HG03457 (cell line): ENCODE measurements around the gene TEX36.
"Not testable (repeated sequence)": the region's sequence is repeated elsewhere in the genome, so short reads cannot be mapped to it uniquely, and the experiment has no call there.

Experiments used
- ATAC-seq: cut with Tn5 transposase; IDR thresholded peaks from one replicate; pipeline ENCODE4 v1.9.1; 2021; ENCODE audit warnings: moderate number of reproducible peaks; ENCODE audit not compliant: unreplicated experiment

Gene TEX36

DNA sequence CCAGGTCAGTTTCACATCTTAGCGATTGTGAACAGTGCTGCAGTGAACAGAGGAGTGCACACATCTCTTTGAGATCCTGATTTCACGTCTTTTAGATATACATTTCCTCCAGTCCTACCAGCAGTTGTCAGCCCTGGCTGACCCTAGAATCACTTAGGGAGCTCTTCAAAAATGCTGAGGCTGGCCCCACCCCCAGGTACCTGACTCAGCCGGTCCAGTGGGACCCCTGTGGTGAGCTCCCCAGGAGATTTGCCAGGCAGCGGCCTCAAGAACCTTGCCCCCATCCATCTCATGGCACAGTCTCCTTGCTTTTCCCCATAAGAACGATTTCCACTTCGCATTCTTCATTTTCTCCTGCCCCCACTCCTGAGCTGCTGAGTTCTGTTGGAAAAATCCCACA is 45.5 kb downstream of the TEX36 start:
- no peak for ATAC-seq

DNA sequence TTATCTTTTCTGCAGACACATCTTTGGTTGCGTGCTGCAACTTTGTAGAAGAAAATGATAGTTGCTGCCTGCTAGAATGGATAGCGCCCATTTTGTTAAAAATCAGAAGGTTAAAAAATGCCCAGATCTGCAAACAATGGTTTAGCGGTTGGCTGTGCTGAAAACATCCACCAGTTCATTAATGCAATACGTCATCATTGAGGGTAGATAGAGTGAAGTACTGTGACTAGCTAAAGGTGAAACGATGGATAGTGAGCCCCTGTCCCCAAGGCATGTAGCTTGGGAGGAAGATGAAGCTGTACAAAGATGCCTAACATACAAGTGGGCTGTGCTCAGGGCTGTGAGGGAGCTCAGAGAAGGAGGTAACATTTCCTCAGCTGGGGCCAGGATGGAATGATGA is 48.4 kb downstream of the TEX36 start:
- ATAC-seq = no peak

DNA sequence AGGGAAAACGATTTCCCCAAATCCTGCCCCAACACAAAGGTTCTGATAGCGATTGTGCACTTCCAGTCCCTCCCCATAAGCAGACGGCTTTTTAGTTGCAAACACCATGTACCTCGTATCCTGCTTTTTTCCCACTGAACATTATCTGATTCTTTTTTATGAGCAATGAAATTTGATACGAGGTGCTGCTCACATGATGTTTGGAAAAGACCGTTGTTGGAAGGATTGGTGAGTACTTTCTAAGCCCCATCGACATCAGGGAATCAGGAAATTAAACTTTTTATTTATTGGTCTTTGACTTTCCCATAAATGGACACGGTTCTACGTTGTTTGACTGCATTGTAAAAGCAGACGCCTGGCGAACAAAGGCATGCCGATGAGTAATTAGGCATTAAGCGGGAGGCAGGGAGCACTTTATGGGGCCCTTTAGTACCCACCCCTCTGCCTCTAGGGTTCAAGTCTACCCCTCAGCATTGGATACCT is 49.4 kb downstream of the TEX36 start:
- ATAC-seq = no peak

DNA sequence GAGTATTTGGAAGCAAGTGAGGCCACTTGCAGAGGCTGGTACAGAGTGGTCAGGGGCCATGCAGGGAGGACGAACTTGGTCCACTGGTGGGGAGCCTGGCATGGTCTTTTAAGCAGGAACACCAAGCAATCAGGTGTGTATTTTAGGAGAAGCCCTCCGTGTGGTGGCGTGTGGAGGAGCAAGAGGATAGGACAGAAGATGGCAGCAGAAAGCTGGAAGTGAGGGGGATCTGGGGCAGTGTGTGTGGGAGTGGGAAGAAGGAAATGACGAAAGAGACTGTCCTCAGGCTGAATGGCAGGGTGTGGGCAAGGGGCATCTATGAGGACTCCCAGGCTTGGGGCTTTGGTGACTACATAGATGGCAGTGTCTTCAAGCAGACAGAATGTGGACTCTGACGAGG is 51.2 kb downstream of the TEX36 start:
- ATAC-seq = no peak

DNA sequence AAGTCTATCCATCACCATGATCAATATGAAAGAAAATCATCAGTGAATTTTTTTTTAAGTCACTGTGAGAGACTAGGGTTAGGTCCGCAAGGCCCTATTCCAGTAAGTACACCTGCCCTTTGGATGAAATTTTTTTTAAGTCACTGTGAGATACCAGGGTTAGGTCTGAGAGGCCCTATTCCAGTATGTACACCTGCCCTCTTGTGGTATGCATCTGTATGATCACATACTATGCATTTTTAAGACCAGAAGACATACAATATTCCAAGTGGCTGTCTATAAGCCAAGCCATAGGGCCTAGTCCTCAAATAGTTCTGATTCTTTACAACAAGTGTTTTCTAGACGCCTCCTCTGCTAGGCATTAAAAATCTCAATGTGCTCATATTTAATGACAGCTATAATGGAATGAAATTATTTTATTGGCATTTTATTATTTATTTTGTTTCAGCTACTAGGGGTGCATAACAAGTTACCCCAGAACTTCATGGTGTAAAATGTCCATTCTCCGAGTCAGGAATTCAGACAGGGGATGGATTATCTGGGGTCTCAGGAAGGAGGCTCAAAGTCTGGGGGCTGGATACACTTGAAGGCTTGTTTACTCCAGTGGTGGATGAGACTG is 53.1 kb downstream of the TEX36 start:
- no peak for ATAC-seq

DNA sequence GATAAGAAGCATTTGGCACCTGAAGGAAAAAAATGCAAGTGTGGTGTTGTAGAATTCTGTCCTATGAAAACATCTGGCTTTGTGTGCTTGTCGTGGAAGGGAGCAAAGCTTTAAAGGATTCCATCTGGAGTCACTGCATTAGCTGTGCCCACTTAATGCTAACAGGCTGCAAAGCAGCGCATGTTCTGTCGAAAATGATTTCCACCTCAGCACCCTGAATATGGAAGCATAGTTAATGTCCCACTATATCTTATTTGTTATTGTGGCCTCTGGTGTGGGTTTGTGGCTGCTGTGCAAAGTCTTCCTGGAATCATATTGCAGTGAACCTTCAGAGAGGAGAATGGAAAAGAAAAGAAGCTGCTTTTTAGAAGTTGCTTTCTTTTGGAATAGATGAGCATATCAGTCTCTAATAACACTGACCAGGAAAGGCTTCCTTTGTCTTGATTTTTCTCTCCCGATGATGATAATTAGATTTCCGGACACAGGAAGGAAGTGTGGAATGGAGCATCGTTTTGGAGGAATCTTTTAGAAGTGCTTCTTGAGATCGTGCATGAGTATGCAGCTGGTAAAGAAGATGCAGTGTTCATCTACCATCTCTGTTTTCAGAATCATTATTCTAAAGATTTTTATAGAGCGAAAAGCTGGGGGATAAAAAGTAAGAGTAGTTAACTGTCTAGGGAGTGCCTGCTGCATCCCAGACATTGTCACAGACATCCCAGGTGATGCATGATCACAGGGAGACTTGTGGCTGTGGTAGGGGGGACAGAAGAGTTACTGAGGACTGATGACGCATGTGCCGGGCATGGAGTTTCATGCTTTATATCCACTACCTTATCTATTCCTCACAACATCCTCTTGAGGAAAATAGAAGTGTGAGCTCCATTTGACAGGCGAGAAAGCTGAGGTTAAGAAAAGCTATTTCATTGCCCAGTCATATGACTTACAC is 54.6 kb downstream of the TEX36 start:
- no peak for ATAC-seq

DNA sequence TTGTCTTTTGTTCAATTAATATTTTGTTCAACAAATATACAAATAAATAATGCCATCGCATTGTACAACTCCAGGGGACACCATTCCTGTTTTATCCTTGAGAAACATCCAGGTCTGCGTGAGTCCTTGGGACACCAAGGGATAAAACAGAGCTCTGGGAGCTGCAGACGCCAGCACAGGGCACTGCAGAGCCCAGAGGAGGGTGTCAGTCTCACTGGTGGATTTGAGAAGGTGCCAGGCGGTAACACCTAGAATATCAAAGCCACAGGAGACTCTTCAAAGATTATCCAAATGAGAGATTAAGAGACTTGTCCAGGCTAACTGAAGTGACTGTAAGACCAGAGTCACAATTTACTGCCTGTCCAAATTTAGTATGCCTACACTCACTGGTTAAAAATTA is 55.3 kb downstream of the TEX36 start:
- no peak for ATAC-seq

DNA sequence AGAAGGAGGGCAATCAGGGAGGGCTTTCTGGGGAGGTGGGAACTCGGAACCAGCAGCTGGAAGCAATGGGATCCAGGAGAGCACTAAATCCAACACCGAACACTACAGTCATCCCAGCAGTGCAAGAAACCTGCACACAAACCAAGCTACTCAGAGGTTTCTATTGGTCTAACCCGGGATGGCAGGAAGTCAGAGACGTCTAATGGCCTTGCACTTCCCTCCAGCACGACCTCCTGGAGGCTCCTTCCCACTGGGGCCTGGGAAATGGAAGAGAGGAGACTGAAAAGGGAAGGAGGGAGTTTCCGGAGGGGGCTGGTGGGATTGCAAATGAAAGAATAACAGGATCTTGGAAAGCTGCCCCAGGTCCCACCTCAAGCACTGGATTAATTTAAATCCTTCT is 56.3 kb downstream of the TEX36 start:
- no peak for ATAC-seq

DNA sequence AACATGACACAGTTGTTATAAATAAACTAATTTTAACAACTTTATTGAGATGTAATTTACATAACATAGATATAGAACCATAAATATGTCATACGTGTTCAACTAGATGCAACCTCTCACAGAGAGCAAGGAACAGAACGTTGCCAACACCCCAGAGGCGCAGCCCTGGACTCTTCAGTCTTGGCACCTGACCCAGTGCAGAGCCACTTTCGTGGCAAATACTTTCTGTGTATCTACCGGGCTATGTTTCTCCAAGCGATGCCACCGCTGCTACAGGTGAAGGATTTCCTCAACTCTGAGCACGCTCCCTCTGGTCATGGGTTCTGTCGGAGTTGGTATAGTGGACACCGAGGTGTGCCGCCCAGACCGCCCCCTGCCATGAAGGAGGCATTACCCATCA is 57.4 kb downstream of the TEX36 start:
- no peak for ATAC-seq

DNA sequence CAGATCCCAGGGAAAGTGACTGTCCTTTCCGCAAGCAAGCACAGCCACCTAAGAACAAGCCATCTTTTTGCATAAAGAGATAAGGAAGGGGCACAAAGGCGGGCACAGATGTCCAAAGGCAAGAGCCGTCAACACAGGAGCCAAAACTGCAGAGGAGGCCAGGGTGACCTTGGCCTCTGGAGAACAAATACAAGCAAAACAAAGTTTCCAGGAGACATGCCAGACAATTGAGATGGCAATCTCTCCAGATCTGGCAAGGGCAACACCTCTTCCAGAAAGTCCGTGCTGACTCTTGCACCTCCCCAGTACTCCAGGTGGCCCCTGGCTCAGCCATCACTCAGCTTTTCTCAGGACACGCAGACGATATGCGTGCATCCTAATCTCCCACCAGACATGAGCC is 58.2 kb downstream of the TEX36 start:
- ATAC-seq = no peak

DNA sequence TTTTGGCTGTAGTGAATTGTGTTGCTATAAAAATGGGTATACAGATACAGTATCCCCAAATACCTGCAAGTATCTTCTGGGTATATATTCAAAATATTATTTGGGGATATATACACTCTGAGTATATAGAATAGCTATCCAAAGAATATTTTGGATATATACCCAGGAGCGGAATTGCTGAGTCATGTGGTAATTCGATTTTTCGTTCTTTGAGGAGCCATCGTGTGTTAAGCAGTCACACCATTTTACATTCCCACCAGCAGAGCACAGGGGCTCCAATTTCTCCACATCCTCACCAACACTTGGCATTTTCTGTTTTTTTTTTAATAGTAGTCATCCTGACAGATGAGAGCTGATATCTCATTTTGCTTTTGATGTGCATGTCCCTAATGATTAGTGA is 61.9 kb downstream of the TEX36 start:
- no peak for ATAC-seq

DNA sequence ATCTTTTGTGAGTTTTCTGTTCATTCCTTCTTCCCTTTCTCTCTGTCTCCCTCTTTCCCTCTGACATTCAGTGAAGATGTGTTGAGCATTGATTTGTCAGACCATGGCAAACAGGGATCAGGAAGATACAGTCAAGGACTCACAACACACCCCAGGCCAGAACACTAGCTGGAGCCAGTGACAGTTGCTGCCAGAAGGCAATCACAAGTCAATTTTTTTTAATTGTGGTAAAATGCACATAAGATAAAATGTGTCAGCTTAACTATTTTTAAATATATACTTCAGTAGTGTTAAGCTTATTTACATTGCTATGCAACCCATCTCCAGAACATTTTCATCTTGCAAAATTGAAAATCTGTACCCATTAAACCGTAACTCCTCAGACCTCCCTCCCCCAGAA is 62.6 kb downstream of the TEX36 start:
- no peak for ATAC-seq

DNA sequence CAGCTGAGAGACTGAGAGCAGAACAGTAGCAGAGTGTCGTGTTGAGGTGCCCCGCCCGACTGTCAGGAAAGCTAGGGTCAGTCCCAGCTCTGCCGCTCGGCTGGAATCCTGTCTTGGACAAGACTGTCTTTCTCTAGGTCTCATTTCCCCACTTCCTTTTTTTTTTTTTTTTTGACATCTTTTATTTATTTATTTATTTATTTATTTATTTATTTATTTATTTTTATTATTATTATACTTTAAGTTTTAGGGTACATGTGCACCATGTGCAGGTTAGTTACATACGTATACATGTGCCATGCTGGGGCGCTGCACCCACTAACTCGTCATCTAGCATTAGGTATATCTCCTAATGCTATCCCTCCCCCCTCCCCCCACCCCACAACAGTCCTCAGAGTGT is 69.9 kb downstream of the TEX36 start:
- ATAC-seq = not testable (repeated sequence)

DNA sequence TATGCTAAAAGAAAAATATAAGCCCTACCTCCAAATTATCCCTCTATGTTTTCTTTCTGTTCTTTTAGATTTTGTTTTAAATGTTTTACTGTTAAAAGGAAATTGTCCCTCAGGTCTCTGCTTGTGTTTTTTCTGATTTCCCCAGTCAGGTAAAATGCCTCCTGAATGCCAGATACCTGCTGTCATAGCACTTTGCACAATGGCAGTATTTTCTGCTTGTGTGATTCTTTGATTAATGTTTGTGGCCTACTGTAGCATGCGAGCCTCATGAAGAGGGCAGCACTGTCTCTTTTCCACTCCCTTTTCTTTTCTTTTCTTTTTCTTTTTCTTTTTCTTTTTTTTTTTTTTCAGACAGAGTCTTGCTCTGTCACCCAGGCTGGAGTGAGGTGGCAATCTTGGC is 71.2 kb downstream of the TEX36 start:
- no peak for ATAC-seq

DNA sequence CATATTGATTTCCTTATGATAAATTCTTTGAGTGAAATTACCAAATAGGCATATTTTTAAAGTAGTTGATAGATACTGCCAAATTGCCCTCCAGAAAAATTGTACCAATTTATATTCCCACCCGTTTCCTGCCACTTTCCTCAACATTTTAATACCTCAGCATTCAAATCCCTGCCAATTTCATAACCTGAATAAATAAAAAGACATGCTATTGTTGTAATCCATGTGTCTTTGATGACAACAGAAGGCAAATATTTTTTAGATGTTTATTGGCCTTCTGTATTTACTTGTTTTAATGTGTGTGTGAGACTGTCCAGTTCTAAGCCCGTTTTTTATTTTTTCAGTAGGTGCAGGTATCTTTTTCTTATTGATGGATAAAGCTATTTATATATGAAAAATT is 71.7 kb downstream of the TEX36 start:
- no peak for ATAC-seq

DNA sequence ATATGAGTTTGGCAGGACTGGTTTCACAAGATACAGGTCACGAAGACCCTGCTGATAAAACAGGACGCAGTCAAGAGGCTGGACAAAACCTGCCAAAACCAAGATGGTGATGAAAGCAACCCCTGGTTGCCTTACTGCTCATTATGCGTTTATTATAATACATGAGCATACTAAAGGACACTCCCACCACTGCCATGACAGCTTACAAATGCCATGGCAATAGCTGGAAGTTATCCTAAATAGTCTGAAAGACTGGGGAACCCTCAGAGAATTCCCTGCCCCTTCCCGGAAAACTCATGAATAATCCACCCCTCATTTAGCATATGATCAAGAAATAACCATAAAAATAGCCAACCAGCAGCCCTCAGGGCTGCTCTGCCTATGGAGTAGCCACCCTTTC is 73.1 kb downstream of the TEX36 start:
- ATAC-seq = no peak

DNA sequence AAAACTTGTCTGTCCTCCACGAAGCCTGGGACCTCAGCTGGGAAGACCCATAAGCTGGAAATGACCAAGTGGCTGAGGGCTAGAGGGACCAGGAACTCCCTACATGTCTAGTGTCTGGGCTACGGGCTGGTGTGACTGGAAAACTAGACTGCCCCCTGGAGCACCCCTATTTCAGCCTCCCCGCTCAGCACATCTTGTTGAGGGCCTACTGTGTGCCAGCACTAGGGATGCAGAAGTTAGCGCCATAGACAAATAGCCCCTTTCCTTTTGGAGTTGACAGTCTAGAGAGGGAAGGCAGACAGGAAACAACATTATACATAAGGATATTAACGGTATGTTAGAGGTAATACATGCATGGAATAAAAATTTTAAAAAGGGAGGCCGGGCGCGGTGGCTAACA is 74.5 kb downstream of the TEX36 start:
- ATAC-seq = no peak

DNA sequence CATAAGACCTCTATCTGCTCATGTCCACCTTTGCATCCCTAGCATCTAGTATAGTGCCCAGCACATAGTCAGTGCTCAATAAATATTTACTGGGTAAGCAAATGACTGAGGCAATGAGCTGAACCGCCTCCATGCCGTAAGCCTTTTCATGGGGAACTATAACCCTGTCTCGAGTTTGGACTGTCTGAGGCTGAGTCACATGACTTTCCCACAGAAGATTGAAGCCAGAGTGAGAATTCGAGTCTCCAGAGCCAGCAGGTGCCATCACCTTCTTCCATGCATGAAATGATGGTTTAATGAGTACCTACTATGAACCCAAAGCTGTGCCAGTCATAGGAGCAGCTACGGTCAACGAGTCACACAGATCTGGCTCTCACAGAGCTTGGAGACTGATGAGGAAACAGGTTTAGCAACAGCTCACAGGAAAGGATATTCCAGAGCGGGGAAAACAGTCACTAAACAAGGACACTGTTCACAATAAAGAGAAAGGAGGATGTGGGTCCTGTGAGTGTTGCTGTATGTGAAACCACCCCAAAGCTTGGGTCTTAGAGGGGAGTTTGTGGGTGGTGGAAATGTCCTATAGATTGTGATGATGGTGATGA is 75.2 kb downstream of the TEX36 start:
- ATAC-seq = no peak

DNA sequence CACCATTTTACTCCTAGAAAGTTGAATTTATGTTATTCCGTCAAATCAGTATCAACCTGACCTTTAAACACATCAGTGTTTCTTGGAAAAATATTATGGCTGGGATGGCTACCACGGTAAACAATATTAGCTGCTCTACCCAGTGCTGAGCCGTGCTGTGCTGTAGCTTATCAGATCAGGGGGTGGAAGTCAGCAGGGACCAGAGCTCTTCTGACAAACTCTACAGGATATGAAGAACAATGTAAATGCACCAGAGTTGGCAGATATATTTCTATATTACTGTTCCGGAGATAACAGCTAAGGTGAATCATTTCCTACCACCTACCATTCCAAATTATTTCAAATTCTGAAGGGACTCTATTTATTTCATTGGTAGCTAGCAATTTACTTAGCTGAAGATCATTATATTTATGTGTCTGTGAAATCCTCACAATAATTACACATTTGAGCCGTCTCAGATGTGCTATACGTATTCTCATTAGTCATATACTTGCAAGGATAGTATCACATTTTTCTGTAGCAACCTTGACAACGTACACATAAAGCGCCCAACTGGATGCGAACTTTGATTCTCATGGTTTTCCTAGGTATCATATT is 76.5 kb downstream of the TEX36 start:
- no peak for ATAC-seq
